Subcutaneous abdominal adipose tissue (tissue), 5 donors: ENCODE data around the gene SHOC2.

Source experiments
- H3K27ac ChIP-seq: one replicate; pipeline ENCODE4 v1.7.0; 2013; ENCODE audit warnings: low read depth, mild to moderate bottlenecking, inconsistent platforms, low read length, moderate library complexity
- H3K27me3 ChIP-seq, 5 donors: one replicate each; pipeline ENCODE4 v1.7.0; 2013; ENCODE audit warnings: low read length in 5 of 5, inconsistent platforms in 1 of 5; ENCODE audit not compliant: control insufficient read depth in 5 of 5, insufficient read depth in 4 of 5
- H3K36me3 ChIP-seq, 5 donors: one replicate each; pipeline ENCODE4 v1.7.0; 2013; ENCODE audit warnings: low read length in 5 of 5; ENCODE audit not compliant: control insufficient read depth in 5 of 5, insufficient read depth in 5 of 5
- H3K4me1 ChIP-seq, 5 donors: one replicate each; pipeline ENCODE4 v1.7.0; 2013; ENCODE audit warnings: low read length in 5 of 5, mild to moderate bottlenecking in 3 of 5, moderate library complexity in 1 of 5; ENCODE audit not compliant: control insufficient read depth in 5 of 5, insufficient read depth in 5 of 5
- H3K4me3 ChIP-seq, 5 donors: one replicate each; pipeline ENCODE4 v1.7.0; 2013; ENCODE audit warnings: low read length in 5 of 5, low read depth in 1 of 5
- H3K9ac ChIP-seq, 5 donors: one replicate each; pipeline ENCODE4 v1.7.0; 2013; ENCODE audit warnings: low read length in 5 of 5, mild to moderate bottlenecking in 4 of 5, moderate library complexity in 3 of 5
- H3K9me3 ChIP-seq, 5 donors: one replicate each; pipeline ENCODE4 v1.7.0; 2013; ENCODE audit warnings: low read length in 5 of 5; ENCODE audit not compliant: control insufficient read depth in 5 of 5
- donor health status: healthy.
- donor health status: healthy.
- donor health status: healthy.
- donor health status: healthy.
- donor health status: healthy.

The SHOC2 gene

DNA sequence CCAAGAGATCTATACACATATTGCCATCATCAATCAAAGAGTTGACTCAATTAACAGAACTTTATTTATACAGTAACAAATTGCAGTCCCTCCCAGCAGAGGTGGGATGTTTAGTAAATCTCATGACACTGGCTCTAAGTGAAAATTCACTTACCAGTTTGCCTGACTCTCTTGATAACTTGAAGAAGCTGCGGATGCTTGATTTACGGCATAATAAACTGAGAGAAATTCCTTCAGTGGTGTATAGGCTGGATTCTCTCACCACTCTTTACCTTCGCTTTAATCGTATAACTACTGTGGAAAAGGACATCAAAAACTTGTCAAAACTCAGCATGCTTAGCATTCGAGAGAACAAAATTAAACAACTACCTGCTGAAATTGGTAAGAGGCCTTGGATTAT lies 45.3 kb downstream of the SHOC2 start:
- Histone ChIP-seq H3K4me3 (no peak overlapping the region), H3K36me3 (peaks cover 0 to 9% (median 2%) of the 10 kb centered on the region in 5 donors), H3K9me3 (no peaks in the 10 kb centered on the region), H3K27ac (no peak overlapping the region), H3K9ac (no peak overlapping the region), H3K27me3 (no peaks in the 10 kb centered on the region), H3K4me1 (peaks cover 0 to 24% (median 9%) of the 10 kb centered on the region in 5 donors)

- Histone ChIP-seq H3K4me3 (no peak overlapping the region), H3K9ac (no peak overlapping the region), H3K36me3 (peaks cover 0 to 9% (median 2%) of the 10 kb centered on the region in 5 donors), H3K27ac (no peak overlapping the region), H3K4me1 (peaks cover 0 to 19% (median 4%) of the 10 kb centered on the region in 5 donors), H3K27me3 (no peaks in the 10 kb centered on the region), H3K9me3 (no peaks in the 10 kb centered on the region)
These were observed 45.8 kb downstream of the SHOC2 start for GRCh38 chr10:110965216-110965615.

GRCh38 chr10:110966146-110966545 lies 46.7 kb downstream of the SHOC2 start:
- Histone ChIP-seq H3K4me1 (peaks cover 0 to 19% (median 4%) of the 10 kb centered on the region in 5 donors), H3K9me3 (no peaks in the 10 kb centered on the region), H3K4me3 (no peak overlapping the region), H3K27me3 (no peaks in the 10 kb centered on the region), H3K36me3 (peaks cover 0 to 9% (median 2%) of the 10 kb centered on the region in 5 donors), H3K27ac (no peak overlapping the region), H3K9ac (no peak overlapping the region)

- H3K27me3 ChIP-seq, result no peaks in the 10 kb centered on the region
- H3K4me3 ChIP-seq, result no peak overlapping the region
- no peaks in the 10 kb centered on the region for H3K9me3 ChIP-seq
- H3K4me1 ChIP-seq, result peaks cover 0 to 19% (median 4%) of the 10 kb centered on the region in 5 donors
- H3K27ac ChIP-seq, result no peak overlapping the region
- no peak overlapping the region for H3K9ac ChIP-seq
- H3K36me3 ChIP-seq, result peaks cover 0 to 9% (median 2%) of the 10 kb centered on the region in 5 donors
These were observed 47.7 kb downstream of the SHOC2 start for GRCh38 chr10:110967009-110967630.

DNA sequence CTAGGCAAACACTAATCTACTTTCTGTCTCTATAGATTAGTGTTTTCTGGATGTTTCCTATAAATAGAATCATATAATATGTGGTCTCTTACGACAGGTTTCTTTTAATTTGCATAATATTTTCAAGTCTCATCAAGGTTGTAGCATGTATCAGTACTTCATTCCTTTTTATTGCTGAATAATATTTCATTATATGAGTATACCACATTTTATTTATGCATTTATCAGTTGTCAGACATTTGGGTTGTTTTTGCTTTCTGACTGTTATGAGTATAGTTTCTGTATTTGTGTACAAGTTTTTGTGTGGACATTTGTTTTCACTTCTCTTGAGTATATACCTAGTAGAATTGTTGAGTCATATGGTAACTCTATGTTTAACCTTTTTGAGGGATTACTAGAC lies 48.2 kb downstream of the SHOC2 start:
- Histone ChIP-seq H3K4me3 (no peak overlapping the region), H3K4me1 (peaks cover 0 to 16% (median 3%) of the 10 kb centered on the region in 5 donors), H3K36me3 (peaks cover 0 to 9% (median 2%) of the 10 kb centered on the region in 5 donors), H3K9ac (no peak overlapping the region), H3K27ac (no peak overlapping the region), H3K27me3 (no peaks in the 10 kb centered on the region), H3K9me3 (no peaks in the 10 kb centered on the region)

DNA sequence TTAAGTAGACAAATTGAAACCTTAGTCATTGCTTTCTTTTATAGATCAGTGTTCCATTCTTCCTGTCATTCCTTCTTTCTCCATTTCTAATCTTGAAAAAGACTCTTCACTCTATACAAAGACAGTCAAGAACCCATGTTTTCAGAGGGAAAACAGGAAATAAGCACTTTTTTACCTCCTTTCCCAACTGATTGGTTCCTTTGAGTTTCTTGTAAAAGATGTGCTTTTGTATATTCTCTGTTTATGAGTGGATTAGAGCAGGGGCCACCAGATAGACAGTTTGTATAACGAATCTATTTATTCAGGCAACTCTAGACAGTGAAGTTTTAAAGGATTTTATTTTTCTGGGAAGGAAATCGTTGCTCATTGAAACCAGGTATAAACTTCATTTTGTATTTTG lies 49.8 kb downstream of the SHOC2 start:
- no peak overlapping the region for H3K4me3 ChIP-seq
- peaks cover 0 to 9% (median 2%) of the 10 kb centered on the region in 5 donors for H3K36me3 ChIP-seq
- H3K4me1 ChIP-seq, result peaks cover 0 to 16% (median 3%) of the 10 kb centered on the region in 5 donors
- H3K9me3 ChIP-seq, result no peaks in the 10 kb centered on the region
- H3K27me3 ChIP-seq, result no peaks in the 10 kb centered on the region
- no peak overlapping the region for H3K9ac ChIP-seq
- H3K27ac ChIP-seq, result no peak overlapping the region

DNA sequence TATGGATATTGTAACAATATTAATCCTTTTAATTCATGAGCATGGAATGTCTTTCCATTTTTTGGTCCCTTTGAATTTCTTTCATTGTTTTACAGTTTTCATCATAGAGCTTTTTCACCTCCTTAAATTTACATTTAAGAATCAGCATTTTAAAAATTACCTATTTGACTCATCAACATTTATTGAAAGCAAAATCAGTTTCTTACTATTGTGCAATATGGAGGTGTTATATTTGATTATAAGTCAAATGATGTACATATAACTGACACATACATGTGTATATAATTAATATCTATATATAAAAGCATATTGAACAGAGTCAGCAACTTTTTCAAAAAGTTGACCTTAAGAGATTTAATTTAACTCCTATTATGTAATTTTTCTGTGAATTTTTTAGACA lies 52.2 kb downstream of the SHOC2 start:
- no peaks in the 10 kb centered on the region for H3K27me3 ChIP-seq
- no peak overlapping the region for H3K9ac ChIP-seq
- no peaks in the 10 kb centered on the region for H3K9me3 ChIP-seq
- H3K27ac ChIP-seq, result no peak overlapping the region
- peaks cover 0 to 3% (median 0%) of the 10 kb centered on the region in 5 donors for H3K36me3 ChIP-seq
- peaks cover 0 to 10% (median under 1%) of the 10 kb centered on the region in 5 donors for H3K4me1 ChIP-seq
- no peak overlapping the region for H3K4me3 ChIP-seq

DNA sequence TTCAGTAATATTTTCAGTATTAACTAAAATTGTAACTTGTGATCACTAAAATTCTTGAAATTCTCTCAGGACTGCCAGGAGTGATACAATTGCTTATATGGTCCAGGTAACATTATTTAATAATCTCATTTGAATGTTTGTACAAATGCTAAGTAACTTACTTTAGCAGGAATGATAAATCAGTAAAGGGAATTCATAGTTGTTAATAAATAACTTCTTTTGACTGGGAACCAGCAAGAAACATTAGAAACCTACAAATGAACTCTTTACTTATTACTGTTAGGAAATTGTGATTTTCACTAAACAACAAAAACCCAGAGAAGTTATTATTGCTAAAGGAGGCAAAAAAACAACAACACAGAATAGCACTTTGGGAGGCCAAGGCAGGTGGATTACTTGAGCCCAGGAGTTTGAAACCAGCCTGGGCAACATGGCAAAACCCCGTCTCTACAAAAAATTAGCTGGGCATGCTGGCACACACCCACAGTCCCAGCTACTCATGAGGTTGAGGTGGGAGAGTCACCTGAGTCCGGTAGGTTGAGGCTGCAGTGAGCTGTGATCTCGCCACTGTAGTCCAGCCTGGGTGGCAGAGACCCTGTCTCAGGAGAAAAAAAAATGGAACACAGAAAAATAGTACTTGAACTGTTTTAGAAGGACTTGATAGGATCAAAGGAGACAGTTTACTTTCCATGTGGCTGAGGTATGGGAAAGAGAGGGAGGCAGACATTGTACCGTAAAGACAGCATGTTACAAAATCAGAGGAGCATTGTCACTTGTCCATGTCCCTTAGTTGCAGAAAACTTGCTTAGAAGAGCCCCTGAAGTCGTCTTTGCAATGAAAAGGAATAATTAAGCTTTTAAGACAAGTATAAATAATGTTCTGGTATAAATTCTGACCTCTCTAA lies 53.1 kb downstream of the SHOC2 start:
- no peak overlapping the region for H3K4me3 ChIP-seq
- peaks cover 0 to 5% (median 0%) of the 10 kb centered on the region in 5 donors for H3K4me1 ChIP-seq
- peaks cover 0 to 3% (median 0%) of the 10 kb centered on the region in 5 donors for H3K36me3 ChIP-seq
- H3K9ac ChIP-seq, result no peak overlapping the region
- no peak overlapping the region for H3K27ac ChIP-seq
- no peaks in the 10 kb centered on the region for H3K9me3 ChIP-seq
- no peaks in the 10 kb centered on the region for H3K27me3 ChIP-seq

DNA sequence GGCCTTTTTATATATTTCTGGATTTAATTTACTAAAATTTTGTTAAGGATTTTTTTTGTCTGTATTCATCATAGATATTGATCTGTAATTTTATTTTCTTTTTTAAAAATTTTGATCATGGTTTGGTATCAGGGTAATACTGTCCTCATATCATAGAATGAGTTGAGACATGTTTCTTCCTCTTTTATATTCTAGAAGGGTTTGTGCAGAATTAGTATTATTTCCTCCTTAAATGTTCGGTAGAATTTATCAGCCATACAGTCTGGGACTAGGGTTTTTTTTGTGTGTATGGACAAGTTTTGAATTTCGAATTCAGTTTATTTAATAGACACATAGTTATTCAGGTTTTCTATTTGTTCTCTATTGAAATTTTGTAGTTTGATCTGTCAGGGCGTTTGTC lies 54.0 kb downstream of the SHOC2 start:
- no peak overlapping the region for H3K27ac ChIP-seq
- no peaks in the 10 kb centered on the region for H3K9me3 ChIP-seq
- H3K36me3 ChIP-seq, result no peaks in the 10 kb centered on the region
- no peak overlapping the region for H3K9ac ChIP-seq
- H3K27me3 ChIP-seq, result no peaks in the 10 kb centered on the region
- H3K4me1 ChIP-seq, result peaks cover 0 to 5% (median 0%) of the 10 kb centered on the region in 5 donors
- no peak overlapping the region for H3K4me3 ChIP-seq

- peaks cover 0 to 2% (median 0%) of the 10 kb centered on the region in 5 donors for H3K36me3 ChIP-seq
- H3K27ac ChIP-seq, result no peak overlapping the region
- H3K4me3 ChIP-seq, result no peak overlapping the region
- H3K9ac ChIP-seq, result no peak overlapping the region
- H3K27me3 ChIP-seq, result no peaks in the 10 kb centered on the region
- peaks cover 0 to 4% (median 0%) of the 10 kb centered on the region in 5 donors for H3K4me1 ChIP-seq
- H3K9me3 ChIP-seq, result no peaks in the 10 kb centered on the region
These were observed 57.2 kb downstream of the SHOC2 start for GRCh38 chr10:110976577-110976976.
